D341Med (cell line): ENCODE measurements around the gene EP400.
"Not testable (repeated sequence)": the region's sequence is repeated elsewhere in the genome, so short reads cannot be mapped to it uniquely, and the experiment has no call there.

Experiments
- DNase-seq: peaks from one replicate; pipeline ENCODE4 v3.0.0; 2012; ENCODE audit warnings: low spot score

Gene EP400

DNA sequence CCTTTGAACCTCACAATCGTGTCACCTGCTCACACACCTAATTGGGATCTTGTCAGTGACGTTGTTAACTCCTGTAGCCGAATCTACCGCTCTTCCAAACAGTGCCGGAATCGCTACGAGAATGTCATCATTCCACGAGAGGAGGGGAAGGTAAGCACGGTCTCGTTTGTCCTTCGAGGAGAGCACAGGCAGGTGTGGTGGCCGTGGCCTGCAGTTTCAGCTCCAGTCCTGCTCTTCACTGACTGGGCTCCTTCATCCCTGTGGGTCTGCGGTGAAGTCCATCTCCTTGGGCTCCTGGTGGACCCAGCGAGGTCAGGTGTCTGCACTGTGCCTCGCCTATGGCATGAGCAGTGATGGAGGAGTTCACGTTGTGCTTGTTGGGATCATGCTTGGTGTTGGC lies 96.0 kb downstream of the EP400 start:
- DNase-seq = no peak

- DNase-seq = no peak
Observed at GRCh38 chr12:132046561-132046960, 96.8 kb downstream of the EP400 start.

DNA sequence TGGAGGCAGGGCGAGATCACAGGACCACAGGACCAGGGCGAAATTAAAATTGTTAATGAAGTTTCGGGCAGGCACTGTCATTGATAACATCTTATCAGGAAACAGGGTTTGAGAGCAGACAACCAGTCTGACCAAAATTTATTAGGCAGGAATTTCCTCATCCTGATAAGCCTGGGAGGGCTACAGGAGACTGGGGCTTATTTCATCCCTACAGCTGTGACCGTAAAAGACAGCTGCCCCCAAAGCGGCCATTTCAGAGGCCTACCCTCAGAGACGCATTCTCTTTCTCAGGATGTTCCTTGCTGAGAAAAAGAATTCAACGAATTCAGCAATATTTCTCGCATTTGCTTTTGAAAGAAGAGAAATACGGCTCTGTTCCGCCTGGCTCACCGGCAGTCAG lies 97.9 kb downstream of the EP400 start:
- not testable (repeated sequence) for DNase-seq

DNA sequence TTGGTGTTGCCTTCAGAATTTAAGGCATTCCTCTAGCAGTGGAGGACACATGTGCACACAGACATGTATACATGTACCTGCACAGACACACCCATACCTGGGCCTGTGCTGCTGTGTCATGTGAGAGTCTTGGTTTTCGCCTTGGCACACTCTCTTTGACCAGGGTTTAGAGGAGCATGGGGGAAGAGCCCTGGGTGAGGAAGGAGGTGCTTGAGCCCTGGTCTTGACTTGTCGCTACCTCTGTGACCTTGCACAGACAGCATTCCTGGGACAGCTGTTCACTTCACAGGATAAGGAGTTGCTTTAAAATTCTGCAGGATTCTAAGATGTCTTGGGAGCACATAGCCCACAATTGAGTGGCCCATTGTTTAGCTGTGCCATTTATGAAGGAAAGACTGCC lies 99.7 kb downstream of the EP400 start:
- DNase-seq = no peak

DNA sequence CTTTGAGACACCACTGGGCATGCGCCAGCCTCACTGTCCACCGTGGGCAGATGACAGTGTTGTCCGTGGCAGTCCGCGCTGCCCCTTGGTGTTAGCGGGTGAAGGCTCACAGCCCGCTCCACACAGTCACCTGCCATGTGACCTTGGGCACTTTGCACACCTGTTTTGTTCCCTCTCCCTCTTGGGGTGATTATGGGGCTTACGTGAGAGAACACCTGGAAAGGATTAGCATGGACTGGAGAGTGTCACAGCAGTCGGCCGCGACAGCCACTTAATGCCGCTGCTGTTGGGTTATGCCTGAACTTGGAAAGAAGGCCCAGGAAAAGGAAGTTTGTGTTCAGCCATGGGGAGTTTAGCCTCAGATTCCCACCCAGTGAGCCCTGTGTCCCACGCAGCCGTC lies 100.1 kb downstream of the EP400 start:
- DNase-seq = peak; percentile 56

DNA sequence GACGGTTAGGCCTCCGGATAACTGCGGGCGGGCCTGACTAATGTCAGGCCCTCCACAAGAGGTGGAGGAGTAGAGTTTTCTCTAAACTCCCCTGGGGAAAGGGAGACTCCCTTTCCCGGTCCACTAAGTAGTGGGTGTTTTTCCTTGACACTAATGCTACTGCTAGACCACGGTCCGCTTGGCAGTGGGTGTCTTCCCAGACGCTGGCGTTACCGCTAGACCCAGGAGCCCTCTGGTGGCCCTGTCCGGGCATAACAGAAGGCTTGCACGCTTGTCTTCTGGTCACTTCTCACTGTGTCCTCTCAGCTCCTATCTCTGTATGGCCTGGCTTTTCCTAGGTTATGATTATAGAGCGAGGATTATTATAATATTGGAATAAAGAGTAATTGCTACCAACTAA lies 102.0 kb downstream of the EP400 start:
- not testable (repeated sequence) for DNase-seq

GRCh38 chr12:132052196-132052932 lies 102.6 kb downstream of the EP400 start:
- no peak for DNase-seq

DNA sequence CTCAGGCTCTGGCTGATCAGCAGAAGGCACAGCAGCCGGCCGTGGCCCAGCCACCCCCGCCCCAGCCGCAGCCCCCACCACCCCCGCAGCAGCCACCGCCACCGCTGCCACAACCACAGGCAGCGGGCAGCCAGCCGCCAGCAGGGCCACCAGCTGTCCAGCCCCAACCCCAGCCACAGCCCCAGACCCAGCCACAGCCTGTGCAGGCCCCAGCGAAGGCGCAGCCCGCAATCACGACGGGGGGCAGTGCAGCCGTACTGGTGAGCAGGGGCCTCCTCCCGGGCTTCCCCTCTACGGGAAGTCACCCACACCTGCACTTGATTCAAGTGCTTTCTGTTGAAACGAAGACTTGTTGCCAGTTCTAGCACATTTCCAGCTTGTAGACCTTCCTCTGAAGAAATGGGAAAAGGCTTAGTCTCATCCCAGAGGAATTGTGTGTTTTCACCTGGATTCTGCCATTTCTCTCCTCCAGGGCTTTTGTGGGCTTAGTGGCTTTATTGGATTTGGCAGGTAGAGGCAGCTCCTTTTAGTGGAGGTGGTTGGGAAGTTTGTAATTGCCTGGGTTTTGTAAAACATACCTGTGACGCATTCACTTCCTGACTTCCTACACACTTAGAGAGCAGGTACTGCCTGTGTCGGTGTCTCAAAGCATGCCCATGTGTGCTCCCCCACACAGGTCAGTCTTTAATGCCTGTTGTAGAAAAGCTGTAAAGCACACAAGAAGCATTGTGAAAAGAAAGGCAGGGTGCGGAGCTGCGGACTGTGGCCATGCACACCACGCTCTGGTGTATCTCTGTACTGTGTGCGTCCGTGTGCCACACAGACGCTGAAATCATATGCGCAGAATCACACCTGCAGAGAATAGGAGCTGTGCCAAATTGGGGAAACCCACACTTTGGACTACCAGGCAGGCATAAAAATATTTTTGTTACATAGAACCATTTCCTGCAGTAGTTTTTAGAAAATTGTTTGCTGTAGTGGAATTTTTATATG lies 103.9 kb downstream of the EP400 start:
- DNase-seq = no peak

DNA sequence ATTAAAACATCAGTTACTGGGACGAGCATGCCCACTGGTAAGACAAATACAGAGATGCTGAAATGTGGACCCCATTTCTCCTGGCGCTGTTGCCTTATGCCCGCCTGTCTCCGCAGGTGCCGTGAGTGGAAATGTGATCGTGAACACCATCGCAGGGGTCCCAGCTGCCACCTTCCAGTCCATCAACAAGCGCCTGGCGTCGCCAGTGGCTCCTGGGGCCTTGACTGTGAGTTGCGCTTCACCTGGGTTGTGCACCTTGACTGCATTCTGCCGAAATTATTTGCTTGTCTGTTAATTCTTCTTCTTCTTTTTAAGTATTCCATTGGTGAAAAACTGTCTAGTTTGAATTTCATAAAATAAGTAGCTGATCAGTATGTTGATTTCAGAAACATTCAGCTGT lies 105.2 kb downstream of the EP400 start:
- DNase-seq = no peak

- no peak for DNase-seq
Observed at GRCh38 chr12:132055535-132056096, 105.9 kb downstream of the EP400 start.

DNA sequence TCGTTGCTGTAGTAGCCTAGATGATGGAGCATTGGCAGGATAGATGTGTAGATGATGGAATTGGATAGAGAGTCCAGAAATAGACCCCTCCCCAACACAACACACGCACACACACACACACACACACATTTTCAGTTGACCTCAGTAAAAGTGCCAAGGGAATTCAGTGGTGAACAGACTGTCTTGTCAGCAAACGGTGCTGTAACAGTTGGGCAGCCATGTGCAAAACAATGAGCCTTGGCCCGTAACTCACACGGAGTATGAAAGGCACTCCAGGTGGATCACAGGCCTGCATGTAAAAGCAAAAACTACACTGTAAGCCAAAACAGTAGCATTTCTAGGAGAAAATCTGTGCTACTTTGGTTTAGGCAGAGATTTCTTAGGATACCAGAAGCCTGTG lies 106.6 kb downstream of the EP400 start:
- no peak for DNase-seq

DNA sequence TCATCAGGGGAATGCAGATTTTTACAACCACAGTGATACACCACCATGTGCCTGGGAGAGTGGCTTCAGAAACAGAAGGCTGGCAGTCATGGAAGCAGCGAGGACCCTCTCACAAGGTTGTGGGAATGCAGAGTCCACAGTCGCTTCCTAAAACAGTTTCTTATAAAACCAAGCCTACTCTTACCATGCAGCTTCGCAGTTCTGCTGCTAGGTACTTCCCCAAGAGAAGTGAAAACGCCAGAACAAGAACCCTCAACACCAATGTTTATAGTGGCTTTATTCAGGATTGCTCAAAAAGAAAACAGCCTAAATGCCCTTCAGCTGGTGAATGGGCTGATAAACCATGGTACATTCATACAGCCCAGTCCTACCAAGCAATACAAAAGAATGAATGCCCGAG lies 107.2 kb downstream of the EP400 start:
- DNase-seq = no peak

DNA sequence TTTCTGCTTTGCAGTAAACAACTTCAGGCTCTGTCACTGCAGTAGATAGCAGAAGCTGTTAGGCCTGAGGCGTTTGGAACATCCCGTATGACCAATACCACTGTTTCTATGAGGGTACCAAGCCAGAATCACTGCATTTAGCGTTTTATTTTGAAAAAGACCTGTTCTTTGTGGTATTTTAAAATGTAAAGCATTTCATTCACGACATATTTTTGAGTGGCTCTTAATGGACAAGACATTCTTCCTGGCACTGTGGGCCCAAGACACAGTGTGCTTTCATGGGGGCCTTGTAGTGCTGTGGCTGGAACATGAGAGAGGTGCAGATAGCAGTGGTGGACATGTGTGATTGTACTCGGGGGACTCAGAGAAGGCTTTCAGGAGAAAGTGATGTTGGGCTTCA lies 107.9 kb downstream of the EP400 start:
- no peak for DNase-seq

DNA sequence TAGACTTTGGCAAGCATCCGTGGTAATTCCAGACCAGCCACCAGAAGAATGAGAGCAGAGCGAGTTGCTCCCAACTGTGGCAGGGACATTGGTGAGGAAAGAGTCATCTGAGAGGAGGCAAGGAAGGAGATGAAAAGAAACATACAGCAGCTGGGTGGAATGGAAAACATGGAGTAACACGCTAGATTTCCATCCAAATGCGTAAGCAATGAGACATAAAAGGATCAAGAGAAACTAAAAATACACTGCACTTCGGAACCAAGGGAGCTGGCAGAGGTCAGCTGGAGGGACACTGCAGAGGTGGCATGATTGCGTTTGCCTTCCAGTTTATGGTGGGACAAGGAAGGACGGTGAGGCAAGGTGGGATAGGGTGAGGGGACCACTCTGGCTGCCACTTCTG lies 111.5 kb downstream of the EP400 start:
- DNase-seq = no peak

DNA sequence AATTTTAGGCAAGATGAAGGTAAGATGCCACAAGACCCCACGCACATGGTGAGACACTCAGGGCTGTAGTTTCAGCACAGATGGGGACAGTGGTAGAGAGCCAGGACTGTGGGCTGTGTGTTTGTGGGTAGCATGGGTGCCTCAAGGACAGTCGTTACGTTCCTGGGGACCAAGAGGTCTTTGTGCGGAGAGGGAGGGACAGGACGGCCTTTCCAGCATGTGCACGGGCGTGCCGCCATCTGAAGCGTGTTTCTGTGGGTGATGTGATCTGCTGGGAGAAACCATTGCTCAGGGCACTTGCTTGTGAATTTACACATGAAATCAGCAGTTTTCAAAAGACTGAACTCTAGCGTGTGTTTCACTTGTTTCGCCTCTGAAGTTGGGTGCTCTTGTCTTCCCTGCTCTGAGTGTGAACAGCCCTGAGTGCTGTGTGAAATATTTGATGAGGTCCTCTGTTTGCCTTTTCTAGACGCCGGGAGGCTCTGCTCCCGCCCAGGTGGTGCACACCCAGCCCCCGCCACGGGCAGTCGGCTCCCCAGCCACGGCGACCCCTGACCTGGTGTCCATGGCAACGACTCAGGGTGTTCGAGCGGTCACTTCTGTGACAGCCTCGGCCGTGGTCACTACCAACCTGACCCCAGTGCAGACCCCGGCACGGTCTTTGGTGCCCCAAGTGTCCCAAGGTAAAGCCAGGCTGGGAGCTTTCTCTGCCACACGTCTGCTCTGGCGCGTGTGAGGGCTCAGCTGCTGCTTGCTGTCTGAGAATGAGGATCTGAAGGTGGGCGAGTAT lies 112.1 kb downstream of the EP400 start:
- no peak for DNase-seq

DNA sequence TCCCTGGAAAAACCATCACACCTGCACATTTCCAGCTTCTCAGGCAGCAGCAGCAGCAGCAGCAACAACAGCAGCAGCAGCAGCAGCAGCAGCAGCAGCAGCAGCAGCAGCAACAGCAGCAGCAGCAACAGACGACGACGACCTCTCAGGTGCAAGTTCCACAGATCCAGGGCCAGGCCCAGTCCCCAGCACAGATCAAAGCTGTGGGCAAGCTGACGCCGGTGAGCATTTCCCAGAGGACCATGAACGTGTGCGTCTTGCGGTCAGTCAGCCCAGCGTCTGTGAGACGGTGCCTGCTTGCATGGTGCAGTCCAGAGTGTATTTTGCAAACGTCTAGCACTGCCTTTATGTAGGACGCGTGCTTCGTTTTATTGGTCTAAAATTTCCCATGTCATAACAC lies 112.7 kb downstream of the EP400 start:
- DNase-seq = no peak

DNA sequence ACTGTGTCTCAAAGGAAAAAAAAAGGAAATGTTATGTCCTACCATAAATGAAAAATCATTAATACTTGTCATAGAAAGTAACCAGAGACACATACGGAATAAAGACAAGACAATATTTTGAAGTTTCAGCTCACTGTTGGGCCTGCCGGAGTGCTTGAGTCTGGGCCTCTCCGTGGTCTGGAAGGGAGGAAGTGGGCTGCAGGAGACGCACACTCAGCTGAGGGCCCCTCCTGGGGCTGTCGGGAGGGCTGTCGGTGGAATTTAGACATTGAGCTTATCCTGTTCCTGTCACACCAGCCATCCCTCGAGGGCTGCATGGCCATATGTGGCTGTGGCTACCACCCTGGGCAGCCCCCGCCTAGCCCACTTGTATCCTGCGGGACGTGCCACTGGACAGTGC lies 113.7 kb downstream of the EP400 start:
- DNase-seq = no peak

- no peak for DNase-seq
Observed at GRCh38 chr12:132064631-132065030, 114.9 kb downstream of the EP400 start.

- no peak for DNase-seq
Observed at GRCh38 chr12:132065203-132065602, 115.5 kb downstream of the EP400 start.

DNA sequence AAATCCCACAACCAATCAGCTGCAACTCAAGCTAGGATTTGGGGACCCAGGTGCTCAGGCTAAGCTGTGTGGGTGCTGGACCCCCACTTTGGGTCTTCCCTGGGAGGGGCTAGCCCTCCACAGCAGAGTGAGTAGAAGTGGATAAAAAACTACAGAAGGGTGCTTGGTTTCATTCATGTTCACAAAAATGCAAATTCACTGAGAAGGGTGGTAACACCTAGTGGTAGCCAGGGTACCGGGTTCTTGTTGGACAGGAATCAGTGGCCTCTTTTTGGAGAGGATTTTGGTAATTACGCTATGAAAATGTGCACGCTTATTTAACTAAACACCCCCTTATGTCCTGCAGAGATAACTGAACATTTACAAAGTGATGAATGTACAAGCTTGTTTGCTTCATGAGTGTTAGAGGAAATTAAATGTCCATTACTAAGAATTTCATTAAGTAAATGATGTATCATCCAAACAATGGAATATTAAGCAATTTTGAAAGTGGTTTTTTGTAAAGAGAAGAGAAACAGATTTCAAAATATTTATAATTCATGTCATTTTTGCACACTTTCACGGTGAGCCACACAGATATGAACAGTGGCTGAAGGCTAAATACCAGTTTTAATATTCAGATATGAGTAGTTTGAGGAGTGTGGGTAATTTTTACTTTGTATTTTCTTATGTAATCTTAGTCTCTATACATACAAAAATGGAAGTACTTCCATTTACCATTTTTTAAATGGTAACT lies 116.0 kb downstream of the EP400 start:
- DNase-seq = no peak

- no peak for DNase-seq
Observed at GRCh38 chr12:132066345-132066685, 116.6 kb downstream of the EP400 start.

- DNase-seq = no peak
Observed at GRCh38 chr12:132066749-132067148, 117.0 kb downstream of the EP400 start.
